H9 (cell line): ENCODE measurements around the gene CTF1. TPM values are rescaled to one million over a fixed set of nuclear protein-coding genes. Genes with fewer than 3 reads are reported as not detected.

ENCODE experiments used
- DNase-seq: peaks from one replicate; pipeline ENCODE4 v3.0.0-alpha.2; 2017
- H2AFZ ChIP-seq: one replicate; pipeline ENCODE4 v1.6.1; 2013; ENCODE audit warnings: mild to moderate bottlenecking, low read length, control low read depth, moderate library complexity
- H2AK5ac ChIP-seq: 2 replicates; pipeline ENCODE4 v1.6.1; 2013; ENCODE audit warnings: low read length, control low read depth, mixed read lengths; ENCODE audit not compliant: insufficient read length
- H2BK120ac ChIP-seq: one replicate; pipeline ENCODE4 v1.6.1; 2013; ENCODE audit warnings: low read depth, mild to moderate bottlenecking, low read length, control low read depth, inconsistent platforms; ENCODE audit not compliant: poor library complexity, severe bottlenecking
- H2BK12ac ChIP-seq: 2 replicates; pipeline ENCODE4 v1.6.1; 2013; ENCODE audit warnings: low read length, control low read depth, mixed read lengths, low read depth; ENCODE audit not compliant: insufficient read length
- H2BK15ac ChIP-seq: 2 replicates; pipeline ENCODE4 v1.6.1; 2013; ENCODE audit warnings: low read depth, low read length, control low read depth
- H2BK20ac ChIP-seq: one replicate; pipeline ENCODE4 v1.6.1; 2013; ENCODE audit warnings: low read depth, mild to moderate bottlenecking, low read length, control low read depth, inconsistent platforms; ENCODE audit not compliant: poor library complexity, severe bottlenecking
- H2BK5ac ChIP-seq: 2 replicates; pipeline ENCODE4 v1.6.1; 2013; ENCODE audit warnings: low read length, control low read depth, mixed read lengths; ENCODE audit not compliant: insufficient read length
- H3K14ac ChIP-seq: 2 replicates; pipeline ENCODE4 v1.6.1; 2013; ENCODE audit warnings: low read length, control low read depth; ENCODE audit not compliant: insufficient read depth
- H3K18ac ChIP-seq: 2 replicates; pipeline ENCODE4 v1.6.1; 2013; ENCODE audit warnings: low read depth, mild to moderate bottlenecking, mixed read lengths, low read length, control low read depth; ENCODE audit not compliant: insufficient read length
- H3K23ac ChIP-seq: 2 replicates; pipeline ENCODE4 v1.6.1; 2013; ENCODE audit warnings: low read length, control low read depth, mixed read lengths, low read depth; ENCODE audit not compliant: insufficient read length
- H3K23me2 ChIP-seq: 2 replicates; pipeline ENCODE4 v1.6.1; 2013; ENCODE audit warnings: low read depth, mild to moderate bottlenecking, mixed read lengths, low read length, control low read depth; ENCODE audit not compliant: insufficient read length, poor library complexity, severe bottlenecking
- H3K27ac ChIP-seq: 2 replicates; pipeline ENCODE4 v1.5.1; 2013; ENCODE audit warnings: low read length, control low read depth, mixed read lengths, low read depth; ENCODE audit not compliant: insufficient read length
- H3K27me3 ChIP-seq: 2 replicates; pipeline ENCODE4 v1.6.1; 2013; ENCODE audit warnings: low read length, control low read depth, inconsistent platforms; ENCODE audit not compliant: insufficient read depth
- H3K4ac ChIP-seq: 2 replicates; pipeline ENCODE4 v1.6.1; 2013; ENCODE audit warnings: low read depth, mild to moderate bottlenecking, control low read depth, inconsistent platforms, low read length, moderate library complexity
- H3K4me1 ChIP-seq: 2 replicates; pipeline ENCODE4 v1.6.1; 2013; ENCODE audit warnings: low read length, control low read depth, inconsistent platforms; ENCODE audit not compliant: insufficient read depth
- H3K4me2 ChIP-seq: 2 replicates; pipeline ENCODE4 v1.6.1; 2013; ENCODE audit warnings: low read length, control low read depth, mixed read lengths; ENCODE audit not compliant: insufficient read length, insufficient read depth
- H3K56ac ChIP-seq: 2 replicates; pipeline ENCODE4 v1.6.1; 2013; ENCODE audit warnings: low read depth, mild to moderate bottlenecking, mixed read lengths, low read length, control low read depth; ENCODE audit not compliant: insufficient read length
- H3K79me1 ChIP-seq: 2 replicates; pipeline ENCODE4 v1.6.1; 2013; ENCODE audit warnings: low read depth, mild to moderate bottlenecking, moderate library complexity, low read length, control low read depth, inconsistent platforms; ENCODE audit not compliant: insufficient read depth, poor library complexity, severe bottlenecking
- H3K79me2 ChIP-seq: 2 replicates; pipeline ENCODE4 v1.6.1; 2013; ENCODE audit warnings: low read length, control low read depth, inconsistent platforms; ENCODE audit not compliant: insufficient read depth
- H3K9ac ChIP-seq: 2 replicates; pipeline ENCODE4 v1.6.1; 2013; ENCODE audit warnings: low read length, control low read depth, mixed read lengths; ENCODE audit not compliant: insufficient read length; ENCODE audit errors: extremely low read depth
- H3K9me3 ChIP-seq: one replicate; pipeline ENCODE4 v1.6.1; 2013; ENCODE audit warnings: low read depth, low read length, inconsistent platforms; ENCODE audit not compliant: control insufficient read depth
- H3T11ph ChIP-seq: one replicate; pipeline ENCODE4 v1.6.1; 2013; ENCODE audit warnings: mild to moderate bottlenecking, low read length, control low read depth, inconsistent platforms
- H4K20me1 ChIP-seq: one replicate; pipeline ENCODE4 v1.6.1; 2013; ENCODE audit not compliant: control insufficient read depth, insufficient read length, insufficient read depth
- H4K5ac ChIP-seq: 2 replicates; pipeline ENCODE4 v1.6.1; 2013; ENCODE audit warnings: low read depth, mild to moderate bottlenecking, mixed read lengths, low read length, control low read depth; ENCODE audit not compliant: insufficient read length
- H4K8ac ChIP-seq: replicated peaks from 2 replicates; pipeline ENCODE4 v1.6.1; 2013; ENCODE audit warnings: low read length, control low read depth, mixed read lengths, low read depth; ENCODE audit not compliant: insufficient read length
- H4K91ac ChIP-seq: 2 replicates; pipeline ENCODE4 v1.6.1; 2013; ENCODE audit warnings: low read depth, mild to moderate bottlenecking, moderate library complexity, mixed read lengths, low read length, control low read depth; ENCODE audit not compliant: insufficient read length
- H3K27ac Mint-ChIP-seq, 3 experiments: 2 replicates in 2 of 3; 3 replicates in 1 of 3; pipeline ENCODE4 v1.8.0; 2020 to 2021; ENCODE audit warnings: mixed read lengths in 3 of 3, mild to moderate bottlenecking in 1 of 3, moderate library complexity in 1 of 3
- H3K27me3 Mint-ChIP-seq: 2 replicates; pipeline ENCODE4 v1.8.0; 2021; ENCODE audit warnings: low read depth, mild to moderate bottlenecking, moderate library complexity, mixed read lengths
- H3K36me3 Mint-ChIP-seq, 3 experiments: 2 replicates in 2 of 3; 3 replicates in 1 of 3; pipeline ENCODE4 v1.8.0; 2020 to 2021; ENCODE audit warnings: low read depth in 3 of 3, mixed read lengths in 3 of 3; ENCODE audit not compliant: insufficient read depth in 1 of 3
- H3K4me1 Mint-ChIP-seq, 2 experiments: 2 replicates each; pipeline ENCODE4 v1.8.0; 2020; ENCODE audit warnings: mixed read lengths in 2 of 2
- H3K4me3 Mint-ChIP-seq, 2 experiments: 2 replicates in 1 of 2; 3 replicates in 1 of 2; pipeline ENCODE4 v1.8.0; 2020 to 2021; ENCODE audit warnings: mild to moderate bottlenecking in 2 of 2, mixed read lengths in 2 of 2, moderate library complexity in 1 of 2
- H3K9me3 Mint-ChIP-seq, 2 experiments: 2 replicates in 1 of 2; 3 replicates in 1 of 2; pipeline ENCODE4 v1.8.0; 2020; ENCODE audit warnings: mild to moderate bottlenecking in 2 of 2, mixed read lengths in 2 of 2, moderate library complexity in 1 of 2
- WGBS: extraction: QIAGEN DNeasy Blood & Tissue Kit; methylation state at CpG from one replicate; pipeline ENCODE4 v1.1.7; 2013; ENCODE audit warnings: missing lambda C conversion rate, low lambda C conversion rate, mixed read lengths; ENCODE audit not compliant: insufficient read length; ENCODE audit errors: extremely low coverage; 5-methylcytosine and 5-hydroxymethylcytosine counted together
- total RNA-seq: library from RNA; stranded (reverse); gene quantifications from 2 replicates; pipeline ENCODE4 v1.2.1, GENCODE V29; 2021
- TF ChIP-seq, protein P1 (sequence below): fragments of 200-600 bp; sonication (generic); conservative IDR thresholded peaks from 3 replicates; pipeline ENCODE4 v1.8.0; 2021; ENCODE audit warnings: antibody characterized with exemption, mild to moderate bottlenecking

The CTF1 gene
- total RNA-seq, 1 experiment from 2014 or later: 0.72 TPM

DNA sequence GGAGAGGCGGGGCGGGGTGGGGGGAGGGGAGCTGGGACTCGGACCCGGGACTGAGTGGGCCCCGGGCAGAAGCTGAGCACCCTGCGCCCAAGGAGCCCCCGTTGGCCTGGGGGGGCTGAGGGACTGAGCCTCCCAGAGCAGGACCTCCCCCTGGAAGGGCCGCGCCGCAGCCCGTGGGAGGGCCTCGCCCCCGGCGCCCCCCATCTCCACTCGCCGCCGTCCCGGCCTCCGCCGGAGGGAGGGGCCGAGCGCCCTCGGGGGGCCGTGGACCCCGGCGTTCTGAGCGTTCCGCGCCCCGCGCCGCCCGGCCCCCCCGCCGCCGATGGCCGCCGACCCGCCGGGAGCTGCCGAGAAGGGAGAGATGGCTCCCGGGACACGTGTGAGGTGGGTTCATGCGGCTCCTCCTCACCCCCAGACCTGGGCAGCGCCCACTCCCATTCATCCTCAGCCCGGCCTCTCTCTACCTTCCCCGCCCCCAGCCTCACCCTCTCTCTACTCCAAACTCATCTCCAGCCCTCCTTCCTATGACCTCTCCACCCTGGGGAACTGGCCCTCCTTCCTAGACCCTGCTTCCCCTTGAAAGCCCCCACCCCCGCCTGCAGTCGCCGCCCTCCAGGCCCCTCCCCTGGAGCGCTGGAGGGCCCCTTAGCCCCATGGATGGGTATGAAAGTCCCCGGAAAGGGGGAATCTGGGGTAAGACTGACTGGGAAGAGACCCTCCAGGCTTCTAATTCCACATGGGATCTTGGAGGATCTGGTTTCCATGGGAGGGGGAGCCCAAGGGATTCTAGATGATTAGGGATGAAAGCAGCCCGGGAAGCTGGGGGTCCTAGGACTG, 27.9 kb downstream of the CTF1 start:
- peaks cover 16 to 23% (median 22%) of the 10 kb centered on the region in 3 experiments for H3K36me3 Mint-ChIP-seq
- H3K27ac ChIP-seq: no peak overlapping the region

More for the DNA sequence above, 27.9 kb downstream of the CTF1 start:
- no peak overlapping the region for H3K9ac ChIP-seq
- no peak overlapping the region for H3K23ac ChIP-seq
- no peaks in the 10 kb centered on the region for H3K79me2 ChIP-seq
- peaks cover 10% of the 10 kb centered on the region for H3K23me2 ChIP-seq
- H3K4me1 ChIP-seq: no peaks in the 10 kb centered on the region
- peak overlapping the region; percentile 63 for H3K4me2 ChIP-seq
- no peak overlapping the region for H4K91ac ChIP-seq
- no peaks in the 10 kb centered on the region for H3K9me3 ChIP-seq
- no peak overlapping the region for H2BK120ac ChIP-seq
- no CpG with 5 or more reads among the region's 53 CpGs for WGBS
- no peak overlapping the region for H3K18ac ChIP-seq
- Mint-ChIP-seq H3K27me3 (no peaks in the 10 kb centered on the region), H3K27ac (peak overlapping the region; percentile 21 to 71 (median 70); a peak in 5 of 7 replicates), H3K9me3 (no peaks in the 10 kb centered on the region; a peak in 1 of 5 replicates), H3K4me1 (peaks cover 12 to 24% of the 10 kb centered on the region in 2 experiments), H3K4me3 (peak overlapping the region; percentile 92 to 93)
- no peak overlapping the region for H4K8ac ChIP-seq
- no peak overlapping the region for H3K56ac ChIP-seq
- no peak overlapping the region for H3K4ac ChIP-seq
- no peak overlapping the region for H2BK15ac ChIP-seq
- no peak overlapping the region for H4K5ac ChIP-seq
- no peak overlapping the region for H3T11ph ChIP-seq
- H2BK5ac ChIP-seq: no peak overlapping the region
- H3K14ac ChIP-seq: peak overlapping the region; percentile 84
- no peaks in the 10 kb centered on the region for H3K79me1 ChIP-seq
- H4K20me1 ChIP-seq: no peaks in the 10 kb centered on the region
- no peak overlapping the region for H2BK12ac ChIP-seq
- H2AFZ ChIP-seq: no peak overlapping the region
- TF ChIP-seq, protein P1, sequence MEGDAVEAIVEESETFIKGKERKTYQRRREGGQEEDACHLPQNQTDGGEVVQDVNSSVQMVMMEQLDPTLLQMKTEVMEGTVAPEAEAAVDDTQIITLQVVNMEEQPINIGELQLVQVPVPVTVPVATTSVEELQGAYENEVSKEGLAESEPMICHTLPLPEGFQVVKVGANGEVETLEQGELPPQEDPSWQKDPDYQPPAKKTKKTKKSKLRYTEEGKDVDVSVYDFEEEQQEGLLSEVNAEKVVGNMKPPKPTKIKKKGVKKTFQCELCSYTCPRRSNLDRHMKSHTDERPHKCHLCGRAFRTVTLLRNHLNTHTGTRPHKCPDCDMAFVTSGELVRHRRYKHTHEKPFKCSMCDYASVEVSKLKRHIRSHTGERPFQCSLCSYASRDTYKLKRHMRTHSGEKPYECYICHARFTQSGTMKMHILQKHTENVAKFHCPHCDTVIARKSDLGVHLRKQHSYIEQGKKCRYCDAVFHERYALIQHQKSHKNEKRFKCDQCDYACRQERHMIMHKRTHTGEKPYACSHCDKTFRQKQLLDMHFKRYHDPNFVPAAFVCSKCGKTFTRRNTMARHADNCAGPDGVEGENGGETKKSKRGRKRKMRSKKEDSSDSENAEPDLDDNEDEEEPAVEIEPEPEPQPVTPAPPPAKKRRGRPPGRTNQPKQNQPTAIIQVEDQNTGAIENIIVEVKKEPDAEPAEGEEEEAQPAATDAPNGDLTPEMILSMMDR: no peak
- H3K27me3 ChIP-seq: no peaks in the 10 kb centered on the region
- H2AK5ac ChIP-seq: no peak overlapping the region
- no peak overlapping the region for H2BK20ac ChIP-seq
- no peak for DNase-seq
